Activated T-helper 2 cell treated with anti-CD3 and anti-CD28 coated beads, Interferon-gamma antibody, Interleukin-2, Interleukin-4, amounts not matched to agents 10 μg/mL and 5 μg/mL and 100 μg/mL, durations not matched to agents 14 hours and 24 hours and 36 hours (primary cell): Measurements from ENCODE around the gene TFEB. TPM values are rescaled to one million over a fixed set of nuclear protein-coding genes. Genes with fewer than 3 reads are reported as not detected.

ENCODE experiments used
- DNase-seq: peaks from one replicate; pipeline ENCODE4 v3.0.0; 2021; ENCODE audit warnings: low spot score
- H3K27ac Mint-ChIP-seq: one replicate; pipeline ENCODE4 v1.8.0; 2021; ENCODE audit warnings: mixed read lengths
- H3K27me3 Mint-ChIP-seq: one replicate; pipeline ENCODE4 v1.8.0; 2021; ENCODE audit warnings: low read depth, mixed read lengths
- H3K36me3 Mint-ChIP-seq: one replicate; pipeline ENCODE4 v1.8.0; 2021; ENCODE audit warnings: low read depth, mixed read lengths
- H3K4me1 Mint-ChIP-seq: one replicate; pipeline ENCODE4 v1.8.0; 2021; ENCODE audit warnings: low read depth, mixed read lengths
- H3K4me3 Mint-ChIP-seq: one replicate; pipeline ENCODE4 v1.8.0; 2021; ENCODE audit warnings: low read depth, mild to moderate bottlenecking, moderate library complexity, mixed read lengths
- H3K9me3 Mint-ChIP-seq: one replicate; pipeline ENCODE4 v1.8.0; 2021; ENCODE audit warnings: mixed read lengths
- intact Hi-C: fragments of 100-400 bp; cut with micrococcal nuclease; formaldehyde crosslinking; loops from one replicate; pipeline ENCODE4 v1.15.1; 2023
- total RNA-seq: library from RNA; stranded (reverse); gene quantifications from 2 replicates; pipeline ENCODE4 v1.2.3, GENCODE V29; 2022

The TFEB gene
- total RNA-seq = 11.2 and 13.4 TPM in 2 replicates

- H3K27me3 Mint-ChIP-seq = no peaks in the 10 kb centered on the region
- H3K4me1 Mint-ChIP-seq = peaks cover 23% of the 10 kb centered on the region
- DNase-seq = peak; percentile 92
- peak within 1 kb of the TSS; percentile 72 for H3K4me3 Mint-ChIP-seq
- no peaks in the 10 kb centered on the region for H3K9me3 Mint-ChIP-seq
- no peak within 1 kb of the TSS for H3K27ac Mint-ChIP-seq
- intact Hi-C loops = loop anchor here (1.0 to 10.0 kb wide), 5 partner anchors 29 to 661 kb away; partner anchors contain the start of genes NFYA, OARD1, PRICKLE4 and TAF8
- H3K36me3 Mint-ChIP-seq = no peaks in the 10 kb centered on the region
Observed at GRCh38 chr6:41735427-41736185, at the start of gene TFEB. TSS of gene TFEB (minus strand) at chr6:41735608. CDS start at chr6:41691213, 44,395 bp downstream.

DNA sequence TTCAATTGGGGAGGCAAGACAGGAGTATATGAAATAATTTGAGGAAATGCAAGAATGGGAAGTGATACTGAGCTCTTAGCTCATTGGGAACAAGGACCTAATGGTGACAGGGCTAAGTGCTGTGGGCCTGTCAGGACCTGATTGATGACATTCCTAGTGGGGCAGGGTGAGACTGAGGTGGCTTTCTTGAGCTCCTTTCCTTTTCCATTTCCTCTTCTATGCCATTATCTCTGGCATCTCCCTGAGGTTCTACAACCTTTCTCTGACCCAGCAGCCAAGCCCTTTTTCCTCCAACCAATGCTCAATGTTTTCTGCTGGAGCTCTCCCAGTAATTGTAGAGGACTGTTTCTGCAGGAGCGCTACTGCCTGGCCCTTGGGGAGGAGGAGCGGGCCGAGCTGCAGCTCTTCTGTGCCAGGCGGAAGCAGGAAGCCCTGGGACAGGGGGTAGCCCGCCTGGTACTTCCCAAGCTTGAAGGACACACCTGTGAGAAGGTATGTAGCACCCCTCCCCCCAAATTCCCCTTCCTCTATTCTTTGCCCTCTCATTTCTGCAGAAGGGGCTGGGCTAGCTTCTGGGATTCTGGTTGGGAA is 49.3 kb upstream of the TFEB start:
- Mint-ChIP-seq H3K9me3 (no peaks in the 10 kb centered on the region), H3K4me3 (peak overlapping the region; percentile 62), H3K27ac (no peak overlapping the region), H3K4me1 (peaks cover 17% of the 10 kb centered on the region), H3K36me3 (peaks cover 13% of the 10 kb centered on the region), H3K27me3 (peaks cover 8% of the 10 kb centered on the region)
- intact Hi-C loops = loop anchor here (5.0 kb wide), 1 partner anchor 778 kb away; the partner anchor contains the start of gene UBR2
- DNase-seq = no peak

GRCh38 chr6:41783106-41783780 is 47.8 kb upstream of the TFEB start:
- Mint-ChIP-seq H3K9me3 (no peaks in the 10 kb centered on the region), H3K4me3 (no peak overlapping the region), H3K36me3 (peaks cover 3% of the 10 kb centered on the region), H3K27ac (no peak overlapping the region), H3K27me3 (peaks cover 8% of the 10 kb centered on the region), H3K4me1 (peaks cover 15% of the 10 kb centered on the region)
- no peak for DNase-seq
- intact Hi-C loops = loop anchor here (5.0 kb wide), 1 partner anchor 779 kb away; the partner anchor contains the start of gene UBR2

GRCh38 chr6:41781366-41781730 is 45.9 kb upstream of the TFEB start:
- no peak overlapping the region for H3K27ac Mint-ChIP-seq
- H3K9me3 Mint-ChIP-seq = no peaks in the 10 kb centered on the region
- H3K27me3 Mint-ChIP-seq = peaks cover 8% of the 10 kb centered on the region
- DNase-seq = no peak
- peaks cover 14% of the 10 kb centered on the region for H3K4me1 Mint-ChIP-seq
- peak overlapping the region; percentile 68 for H3K4me3 Mint-ChIP-seq
- intact Hi-C loops = loop anchor here (5.0 kb wide), 1 partner anchor 781 kb away; the partner anchor contains the start of gene UBR2
- no peaks in the 10 kb centered on the region for H3K36me3 Mint-ChIP-seq

GRCh38 chr6:41780551-41781365 is 45.4 kb upstream of the TFEB start, which contains the start of gene PRICKLE4:
TSS of gene PRICKLE4 (plus strand) at chr6:41780782. CDS start at chr6:41783474, 2,692 bp downstream.
- DNase-seq = no peak
- no peaks in the 10 kb centered on the region for H3K9me3 Mint-ChIP-seq

DNA sequence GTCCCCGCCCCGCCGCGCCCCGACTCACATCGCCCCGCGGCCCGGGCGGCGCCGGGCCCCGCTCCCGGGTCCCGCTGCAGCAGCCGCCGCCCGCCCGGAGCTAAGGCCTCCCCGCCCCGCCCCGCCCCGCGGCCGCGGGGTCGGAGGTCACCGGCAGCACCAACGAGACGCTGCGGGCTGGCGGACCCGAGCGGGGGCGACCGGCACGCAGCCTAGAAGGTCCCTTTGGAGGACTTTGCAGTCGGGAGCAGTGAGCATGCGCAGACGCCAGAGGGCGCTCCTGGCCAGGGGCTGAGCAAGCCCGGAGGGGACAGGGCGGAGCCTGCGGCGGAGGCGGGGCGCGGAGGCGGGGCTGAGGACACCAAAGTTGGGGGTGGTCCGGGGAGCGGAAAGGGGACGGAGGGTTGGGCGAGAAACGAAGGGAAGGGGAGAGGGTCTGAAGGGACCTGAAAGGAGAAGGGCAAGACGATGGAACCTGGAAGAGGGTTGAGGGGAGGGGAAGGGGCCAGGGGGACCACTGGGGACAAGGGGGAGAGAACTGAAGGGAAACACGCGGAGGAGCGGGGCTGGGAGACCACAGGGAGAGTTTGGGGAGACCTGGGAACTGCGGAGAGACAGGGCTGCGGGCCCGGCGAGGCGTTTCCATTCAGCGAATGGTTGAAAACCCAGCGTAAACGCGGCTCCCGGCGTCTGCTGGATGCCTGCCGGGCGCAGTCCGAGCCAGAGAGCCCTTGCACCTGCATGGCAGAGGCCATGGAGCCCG is 44.6 kb upstream of the TFEB start, which contains the start of gene FRS3:
TSS of gene FRS3 (minus strand) at position 113 of the 763 bp plus-strand sequence. CDS start 2,913 bp downstream, outside the sequence.
- H3K27ac Mint-ChIP-seq = peak within 1 kb of the TSS; percentile 67
- H3K9me3 Mint-ChIP-seq = no peaks in the 10 kb centered on the region
- peaks cover 14% of the 10 kb centered on the region for H3K4me1 Mint-ChIP-seq
- DNase-seq = peak; percentile 98
- peak within 1 kb of the TSS; percentile 93 for H3K4me3 Mint-ChIP-seq
- intact Hi-C loops = loop anchor here (1.0 to 10.0 kb wide), 6 partner anchors 45 to 782 kb away; partner anchors contain the start of genes TFEB and UBR2
- H3K27me3 Mint-ChIP-seq = peaks cover 8% of the 10 kb centered on the region
- peaks cover 4% of the 10 kb centered on the region for H3K36me3 Mint-ChIP-seq

More at GRCh38 chr6:41780551-41781365, 45.4 kb upstream of the TFEB start, which contains the start of gene PRICKLE4:
- Mint-ChIP-seq H3K36me3 (no peaks in the 10 kb centered on the region), H3K4me1 (peaks cover 14% of the 10 kb centered on the region), H3K27me3 (peaks cover 8% of the 10 kb centered on the region), H3K4me3 (peak within 1 kb of the TSS; percentile 86), H3K27ac (peak within 1 kb of the TSS; percentile 67)
- intact Hi-C loops = loop anchor here (1.0 to 5.0 kb wide), 3 partner anchors 45 to 782 kb away; partner anchors contain the start of genes TFEB and UBR2

DNA sequence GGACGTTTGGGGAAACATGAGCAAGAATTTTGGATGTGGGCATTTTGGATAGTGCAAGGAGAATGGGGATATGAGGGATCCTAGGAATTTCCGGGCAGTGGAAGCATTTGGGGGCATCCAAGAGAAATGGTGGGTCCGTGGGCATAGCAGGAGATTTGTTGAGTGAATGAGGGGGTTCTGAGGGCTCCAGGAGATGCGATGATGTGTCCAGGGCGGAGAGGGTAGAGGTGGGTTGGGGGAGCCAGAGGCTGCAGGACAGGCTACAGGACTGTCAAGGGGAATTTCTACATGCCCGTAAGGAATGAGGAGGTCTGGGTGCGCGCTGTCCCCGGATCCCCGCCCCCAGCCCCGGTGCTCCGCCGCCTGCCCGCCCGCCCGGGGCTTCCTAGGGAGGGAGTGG is 43.9 kb upstream of the TFEB start:
- no peak for DNase-seq
- Mint-ChIP-seq H3K27ac (peak overlapping the region; percentile 18), H3K36me3 (peaks cover 6% of the 10 kb centered on the region), H3K4me3 (peak overlapping the region; percentile 93), H3K27me3 (peaks cover 8% of the 10 kb centered on the region), H3K9me3 (no peaks in the 10 kb centered on the region), H3K4me1 (peaks cover 14% of the 10 kb centered on the region)
- intact Hi-C loops = loop anchor here (5.0 to 10.0 kb wide), 3 partner anchors 75 to 388 kb away; no protein-coding TSS in a partner anchor

DNA sequence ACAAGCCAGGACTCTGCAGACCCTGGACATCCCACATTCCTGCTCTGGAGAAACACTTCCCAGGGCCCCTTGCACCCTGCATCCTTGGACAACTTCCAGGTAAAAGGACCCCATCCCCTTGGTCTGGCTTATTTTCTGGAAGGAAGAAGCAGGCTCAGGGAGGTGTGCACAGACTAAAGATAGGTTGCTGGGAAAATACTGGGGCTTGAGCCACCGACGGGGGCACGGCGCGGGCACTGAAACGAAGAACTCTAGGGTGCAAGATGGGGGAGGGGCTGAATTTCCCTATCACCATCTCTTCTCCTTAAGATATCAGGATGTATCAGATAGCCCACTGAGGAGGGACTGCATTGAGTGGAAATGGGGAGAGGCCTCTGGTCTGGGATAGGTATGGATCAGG is 43.5 kb upstream of the TFEB start:
- peak overlapping the region; percentile 18 for H3K27ac Mint-ChIP-seq

GRCh38 chr6:41777551-41778285 is 42.3 kb upstream of the TFEB start:
- Mint-ChIP-seq H3K4me1 (peaks cover 14% of the 10 kb centered on the region), H3K27me3 (peaks cover 5% of the 10 kb centered on the region), H3K36me3 (peaks cover 9% of the 10 kb centered on the region), H3K9me3 (no peaks in the 10 kb centered on the region), H3K27ac (no peak overlapping the region), H3K4me3 (peak overlapping the region; percentile 93)
- no peak for DNase-seq
- intact Hi-C loops = loop anchor here (5.0 to 10.0 kb wide), 3 partner anchors 73 to 390 kb away; no protein-coding TSS in a partner anchor

More for the DNA sequence above, 43.5 kb upstream of the TFEB start:
- Mint-ChIP-seq H3K4me1 (peaks cover 14% of the 10 kb centered on the region), H3K36me3 (peaks cover 9% of the 10 kb centered on the region), H3K27me3 (peaks cover 8% of the 10 kb centered on the region), H3K9me3 (no peaks in the 10 kb centered on the region), H3K4me3 (peak overlapping the region; percentile 93)
- DNase-seq = no peak
- intact Hi-C loops = loop anchor here (5.0 to 10.0 kb wide), 3 partner anchors 74 to 388 kb away; no protein-coding TSS in a partner anchor

GRCh38 chr6:41775293-41775882 is 40.0 kb upstream of the TFEB start:
- no peak for DNase-seq
- no peak overlapping the region for H3K27ac Mint-ChIP-seq
- H3K4me1 Mint-ChIP-seq = peaks cover 7% of the 10 kb centered on the region
- H3K27me3 Mint-ChIP-seq = no peaks in the 10 kb centered on the region
- no peak overlapping the region for H3K4me3 Mint-ChIP-seq
- H3K36me3 Mint-ChIP-seq = peaks cover 18% of the 10 kb centered on the region
- no peaks in the 10 kb centered on the region for H3K9me3 Mint-ChIP-seq
- intact Hi-C loops = loop anchor here (5.0 to 10.0 kb wide), 3 partner anchors 71 to 392 kb away; no protein-coding TSS in a partner anchor
